Measurements from ENCODE around the gene BMPR1A.
"Not testable (repeated sequence)": the region's sequence is repeated elsewhere in the genome, so short reads cannot be mapped to it uniquely, and the experiment has no call there.

Gene BMPR1A

GRCh38 chr10:86848747-86849146 lies 92.3 kb downstream of the BMPR1A start:
- no peak for DNase-seq (ENCODE audit: low read depth in 2 of 2)

GRCh38 chr10:86849181-86849894 lies 92.9 kb downstream of the BMPR1A start:
- no peak for DNase-seq (ENCODE audit: low read depth in 2 of 2)

GRCh38 chr10:86850481-86850880 lies 94.1 kb downstream of the BMPR1A start:
- no peak for DNase-seq (ENCODE audit: low read depth in 2 of 2)

GRCh38 chr10:86851328-86852207 lies 95.1 kb downstream of the BMPR1A start:
- no peak for DNase-seq (ENCODE audit: low read depth in 2 of 2)

- DNase-seq (ENCODE audit: low read depth in 2 of 2) = not testable (repeated sequence)
These were observed 97.2 kb downstream of the BMPR1A start for GRCh38 chr10:86853582-86853981.

GRCh38 chr10:86855513-86855912 lies 99.1 kb downstream of the BMPR1A start:
- no peak for DNase-seq (ENCODE audit: low read depth in 2 of 2)

- DNase-seq (ENCODE audit: low read depth in 2 of 2) = no peak
These were observed 99.7 kb downstream of the BMPR1A start for GRCh38 chr10:86856156-86856555.

GRCh38 chr10:86857128-86857721 lies 100.8 kb downstream of the BMPR1A start:
- no peak for DNase-seq (ENCODE audit: low read depth in 2 of 2)

- no peak for DNase-seq (ENCODE audit: low read depth in 2 of 2)
These were observed 101.6 kb downstream of the BMPR1A start for GRCh38 chr10:86858011-86858410.

- DNase-seq (ENCODE audit: low read depth in 2 of 2) = no peak
These were observed 104.9 kb downstream of the BMPR1A start for GRCh38 chr10:86861351-86861750.

GRCh38 chr10:86862373-86862772 lies 106.0 kb downstream of the BMPR1A start:
- no peak for DNase-seq (ENCODE audit: low read depth in 2 of 2)

- no peak for DNase-seq (ENCODE audit: low read depth in 2 of 2)
These were observed 106.5 kb downstream of the BMPR1A start for GRCh38 chr10:86862786-86863483.

- DNase-seq (ENCODE audit: low read depth in 2 of 2) = no peak
These were observed 107.0 kb downstream of the BMPR1A start for GRCh38 chr10:86863484-86863842.

GRCh38 chr10:86865011-86865811 lies 108.8 kb downstream of the BMPR1A start:
- DNase-seq (ENCODE audit: low read depth in 2 of 2) = not testable (repeated sequence)

GRCh38 chr10:86867149-86867548 lies 110.7 kb downstream of the BMPR1A start:
- no peak for DNase-seq (ENCODE audit: low read depth in 2 of 2)

- DNase-seq (ENCODE audit: low read depth in 2 of 2) = no peak
These were observed 111.9 kb downstream of the BMPR1A start for GRCh38 chr10:86868353-86868752.

- no peak for DNase-seq (ENCODE audit: low read depth in 2 of 2)
These were observed 114.3 kb downstream of the BMPR1A start for GRCh38 chr10:86870679-86871078.

- DNase-seq (ENCODE audit: low read depth in 2 of 2) = no peak
These were observed 115.3 kb downstream of the BMPR1A start for GRCh38 chr10:86871563-86872183.

GRCh38 chr10:86872757-86873156 lies 116.3 kb downstream of the BMPR1A start:
- DNase-seq (ENCODE audit: low read depth in 2 of 2) = no peak

- no peak for DNase-seq (ENCODE audit: low read depth in 2 of 2)
These were observed 120.3 kb downstream of the BMPR1A start for GRCh38 chr10:86876748-86877147.

Measured in stimulated activated CD8-positive, alpha-beta memory T cell treated with anti-CD3 and anti-CD28 coated beads, Interleukin-7, amount 100 ng/mL, for 1 hour (primary cell).